Panc1 (cell line): Measurements from ENCODE around the gene RPA3. TPM values are rescaled to one million over a fixed set of nuclear protein-coding genes. Genes with fewer than 3 reads are reported as not detected.

ENCODE experiments used
- ATAC-seq: fragments of 200-7000 bp; cut with Tn5 transposase; 2 replicates; pipeline ENCODE4 v1.9.1; 2020; ENCODE audit warnings: mild to moderate bottlenecking, moderate library complexity
- BruUV-seq: library from RNA; stranded (reverse); fragments of 400-500 nt; replicated peaks from 2 replicates; lab custom pipeline; 2021; lab: Mats Ljungman, UMichigan
- CTCF ChIA-PET: fragments of 300-600 bp; sonication (Branson Sonifier 250); formaldehyde crosslinking; loops from one replicate; lab custom pipeline; 2022; ENCODE audit warnings: antibody characterized with exemption; lab: Charles Lee
- POLR2A ChIA-PET: fragments of 300-600 bp; sonication (Branson Sonifier 250); formaldehyde crosslinking; loops from one replicate; lab custom pipeline; 2022; ENCODE audit warnings: antibody characterized with exemption; lab: Charles Lee
- DNase-seq: peaks from one replicate; pipeline ENCODE4 v3.0.0-alpha.2; 2010; ENCODE audit warnings: low read depth, low spot score
- H3K27ac ChIP-seq: 2 replicates; pipeline ENCODE4 v1.5.1; 2011; ENCODE audit warnings: mild to moderate bottlenecking, low read length, inconsistent platforms
- H3K27me3 ChIP-seq: fragments of 200-500 bp; sonication (Bioruptor generic); 2 replicates; pipeline ENCODE4 v1.6.0; 2014; ENCODE audit warnings: low read length, inconsistent platforms; ENCODE audit not compliant: control insufficient read depth, insufficient read depth
- H3K36me3 ChIP-seq: fragments of 200-500 bp; sonication (Bioruptor generic); 2 replicates; pipeline ENCODE4 v1.5.1; 2014; ENCODE audit warnings: inconsistent platforms, mild to moderate bottlenecking, low read length, moderate library complexity; ENCODE audit not compliant: control insufficient read depth, insufficient read depth
- H3K4me1 ChIP-seq: 2 replicates; pipeline ENCODE4 v1.5.1; 2011; ENCODE audit warnings: inconsistent platforms, mild to moderate bottlenecking, low read length, moderate library complexity; ENCODE audit not compliant: control insufficient read depth, insufficient read depth
- H3K4me3 ChIP-seq, 2 experiments: 2 replicates each; pipeline ENCODE4 v1.5.1; 2011 to 2012; ENCODE audit warnings: low read depth in 2 of 2, low read length in 2 of 2, mild to moderate bottlenecking in 2 of 2, inconsistent platforms in 1 of 2, moderate library complexity in 1 of 2
- H3K9me3 ChIP-seq: fragments of 200-500 bp; sonication (Bioruptor generic); 2 replicates; pipeline ENCODE4 v1.5.1; 2014; ENCODE audit warnings: low read depth, mild to moderate bottlenecking, inconsistent platforms, low read length, moderate library complexity; ENCODE audit not compliant: control insufficient read depth, insufficient read depth
- POLR2AphosphoS5 ChIP-seq: IDR thresholded peaks from 2 replicates; pipeline ENCODE4 v1.6.1; 2012; ENCODE audit warnings: mild to moderate bottlenecking, low read depth, low read length, moderate library complexity
- SIN3A ChIP-seq: IDR thresholded peaks from 2 replicates; pipeline ENCODE4 v1.6.1; 2012; ENCODE audit warnings: low read depth, mild to moderate bottlenecking, low read length, moderate library complexity, borderline replicate concordance; ENCODE audit not compliant: insufficient read depth
- TCF7L2 ChIP-seq: IDR thresholded peaks from 2 replicates; pipeline ENCODE4 v1.6.1; 2011; ENCODE audit warnings: mild to moderate bottlenecking, low read depth, low read length, inconsistent platforms
- in situ Hi-C: cut with HindIII; loops from 2 replicates; pipeline ENCODE4 v1.10.0; 2016; ENCODE audit warnings: low sequenced_read_pairs, low pct_unique_long_range_greater_than_20kb
- intact Hi-C: fragments of 100-400 bp; cut with micrococcal nuclease; formaldehyde crosslinking; loops from one replicate; pipeline ENCODE4 v1.10.0; 2022; ENCODE audit not compliant: unreplicated experiment
- total RNA-seq: library from RNA; stranded (reverse); gene quantifications from one replicate; pipeline ENCODE4 v1.2.1, GENCODE V29; 2021; ENCODE audit not compliant: unreplicated experiment
- TF ChIP-seq, protein P1 (sequence below): fragments of 450-650 bp; IDR thresholded peaks from 2 replicates; pipeline ENCODE4 v1.5.1; 2017; ENCODE audit warnings: mild to moderate bottlenecking
- TF ChIP-seq, protein P2 (sequence below), 2 experiments: IDR thresholded peaks; 2 replicates each; pipeline ENCODE4 v1.6.1; 2011 to 2012; ENCODE audit warnings: low read depth in 2 of 2, control low read depth in 1 of 2, low read length in 1 of 2, mild to moderate bottlenecking in 1 of 2, moderate library complexity in 1 of 2; ENCODE audit not compliant: insufficient read depth in 1 of 2

Gene RPA3
- total RNA-seq, 1 experiment from 2014 or later = 93.5 TPM

DNA sequence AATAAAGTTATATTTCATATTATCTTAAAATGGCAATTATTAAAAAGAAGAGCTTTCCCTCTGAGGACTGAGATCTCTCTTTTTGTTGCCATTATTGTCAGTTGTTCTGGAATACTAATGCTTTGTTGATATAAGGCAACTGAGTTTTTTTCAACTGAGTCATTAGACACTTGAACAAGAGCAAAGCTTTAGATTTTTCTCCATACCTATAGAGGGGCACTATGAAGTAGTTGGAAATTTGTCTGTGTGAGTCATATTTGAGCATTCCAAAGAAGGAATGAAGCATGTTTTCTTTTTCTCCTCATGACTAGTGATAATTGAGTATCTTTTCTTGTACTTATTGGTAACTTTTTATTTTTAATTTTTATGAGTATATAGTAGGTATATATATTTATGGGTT lies 24.5 kb downstream of the RPA3 start:
- CTCF ChIA-PET = no interaction called here
- POLR2A ChIA-PET = no interaction called here
- DNase-seq (peak; percentile 86), ATAC-seq (peak; percentile 81)
- Histone ChIP-seq H3K4me1 (peaks cover 12% of the 10 kb centered on the region; the same call in 1 of the 2 replicates), H3K27ac (no peak overlapping the region), H3K27me3 (no peaks in the 10 kb centered on the region), H3K4me3 (no peak overlapping the region), H3K9me3 (no peaks in the 10 kb centered on the region), H3K36me3 (no peaks in the 10 kb centered on the region)
- in situ Hi-C loops = no loop called here
- TF ChIP-seq, protein P1, sequence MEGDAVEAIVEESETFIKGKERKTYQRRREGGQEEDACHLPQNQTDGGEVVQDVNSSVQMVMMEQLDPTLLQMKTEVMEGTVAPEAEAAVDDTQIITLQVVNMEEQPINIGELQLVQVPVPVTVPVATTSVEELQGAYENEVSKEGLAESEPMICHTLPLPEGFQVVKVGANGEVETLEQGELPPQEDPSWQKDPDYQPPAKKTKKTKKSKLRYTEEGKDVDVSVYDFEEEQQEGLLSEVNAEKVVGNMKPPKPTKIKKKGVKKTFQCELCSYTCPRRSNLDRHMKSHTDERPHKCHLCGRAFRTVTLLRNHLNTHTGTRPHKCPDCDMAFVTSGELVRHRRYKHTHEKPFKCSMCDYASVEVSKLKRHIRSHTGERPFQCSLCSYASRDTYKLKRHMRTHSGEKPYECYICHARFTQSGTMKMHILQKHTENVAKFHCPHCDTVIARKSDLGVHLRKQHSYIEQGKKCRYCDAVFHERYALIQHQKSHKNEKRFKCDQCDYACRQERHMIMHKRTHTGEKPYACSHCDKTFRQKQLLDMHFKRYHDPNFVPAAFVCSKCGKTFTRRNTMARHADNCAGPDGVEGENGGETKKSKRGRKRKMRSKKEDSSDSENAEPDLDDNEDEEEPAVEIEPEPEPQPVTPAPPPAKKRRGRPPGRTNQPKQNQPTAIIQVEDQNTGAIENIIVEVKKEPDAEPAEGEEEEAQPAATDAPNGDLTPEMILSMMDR = no peak
- TF ChIP-seq, protein P2, sequence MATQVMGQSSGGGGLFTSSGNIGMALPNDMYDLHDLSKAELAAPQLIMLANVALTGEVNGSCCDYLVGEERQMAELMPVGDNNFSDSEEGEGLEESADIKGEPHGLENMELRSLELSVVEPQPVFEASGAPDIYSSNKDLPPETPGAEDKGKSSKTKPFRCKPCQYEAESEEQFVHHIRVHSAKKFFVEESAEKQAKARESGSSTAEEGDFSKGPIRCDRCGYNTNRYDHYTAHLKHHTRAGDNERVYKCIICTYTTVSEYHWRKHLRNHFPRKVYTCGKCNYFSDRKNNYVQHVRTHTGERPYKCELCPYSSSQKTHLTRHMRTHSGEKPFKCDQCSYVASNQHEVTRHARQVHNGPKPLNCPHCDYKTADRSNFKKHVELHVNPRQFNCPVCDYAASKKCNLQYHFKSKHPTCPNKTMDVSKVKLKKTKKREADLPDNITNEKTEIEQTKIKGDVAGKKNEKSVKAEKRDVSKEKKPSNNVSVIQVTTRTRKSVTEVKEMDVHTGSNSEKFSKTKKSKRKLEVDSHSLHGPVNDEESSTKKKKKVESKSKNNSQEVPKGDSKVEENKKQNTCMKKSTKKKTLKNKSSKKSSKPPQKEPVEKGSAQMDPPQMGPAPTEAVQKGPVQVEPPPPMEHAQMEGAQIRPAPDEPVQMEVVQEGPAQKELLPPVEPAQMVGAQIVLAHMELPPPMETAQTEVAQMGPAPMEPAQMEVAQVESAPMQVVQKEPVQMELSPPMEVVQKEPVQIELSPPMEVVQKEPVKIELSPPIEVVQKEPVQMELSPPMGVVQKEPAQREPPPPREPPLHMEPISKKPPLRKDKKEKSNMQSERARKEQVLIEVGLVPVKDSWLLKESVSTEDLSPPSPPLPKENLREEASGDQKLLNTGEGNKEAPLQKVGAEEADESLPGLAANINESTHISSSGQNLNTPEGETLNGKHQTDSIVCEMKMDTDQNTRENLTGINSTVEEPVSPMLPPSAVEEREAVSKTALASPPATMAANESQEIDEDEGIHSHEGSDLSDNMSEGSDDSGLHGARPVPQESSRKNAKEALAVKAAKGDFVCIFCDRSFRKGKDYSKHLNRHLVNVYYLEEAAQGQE (IDR thresholded peaks at IDR 0.05; ENCODE audit: insufficient read depth in 1 of 2, low read depth in 2 of 2, low read length in 1 of 2) = no peak
- TF ChIP-seq POLR2AphosphoS5 (no peak), TCF7L2 (no peak), SIN3A (no peak)
- intact Hi-C loops = no loop called here
- BruUV-seq = no TSS peak

DNA sequence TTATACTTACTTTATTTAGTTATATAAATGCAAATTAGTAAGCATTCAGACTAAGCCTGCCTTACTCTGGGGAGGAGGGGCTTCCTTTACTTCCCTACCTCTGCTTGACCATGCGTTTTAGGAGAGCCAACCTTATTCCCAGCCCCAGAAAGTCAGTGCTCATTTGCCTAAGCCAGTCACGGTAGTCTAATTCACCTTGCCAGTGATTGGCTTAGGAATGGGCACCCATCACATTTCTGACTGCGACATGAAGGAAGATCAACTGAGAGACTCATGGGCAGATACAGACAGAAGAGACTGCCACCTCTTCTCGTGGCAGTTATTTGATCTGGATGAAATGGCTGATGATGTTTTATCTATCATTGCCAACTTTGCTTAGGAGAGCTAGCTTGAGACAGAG lies 29.5 kb downstream of the RPA3 start:
- Histone ChIP-seq H3K4me1 (no peaks in the 10 kb centered on the region), H3K4me3 (no peak overlapping the region), H3K27ac (no peak overlapping the region), H3K27me3 (no peaks in the 10 kb centered on the region), H3K9me3 (no peaks in the 10 kb centered on the region), H3K36me3 (no peaks in the 10 kb centered on the region)
- DNase-seq = no peak
- no peak for ATAC-seq
- ChIA-PET POLR2A (no interaction called here), CTCF (no interaction called here)
- no TSS peak for BruUV-seq
- TF ChIP-seq POLR2AphosphoS5 (no peak), SIN3A (no peak), TCF7L2 (no peak)
- TF ChIP-seq, protein P2 (IDR thresholded peaks at IDR 0.05; ENCODE audit: insufficient read depth in 1 of 2, low read depth in 2 of 2, low read length in 1 of 2) = no peak
- TF ChIP-seq, protein P1 = no peak
- in situ Hi-C loops (no loop called here), intact Hi-C loops (loop anchor here (10.0 kb wide), 1 partner anchor 286 kb away; no protein-coding TSS in a partner anchor)
